ENCODE data around the gene BDKRB1.
"Not testable (repeated sequence)": the region's sequence is repeated elsewhere in the genome, so short reads cannot be mapped to it uniquely, and the experiment has no call there.

Gene BDKRB1

DNA sequence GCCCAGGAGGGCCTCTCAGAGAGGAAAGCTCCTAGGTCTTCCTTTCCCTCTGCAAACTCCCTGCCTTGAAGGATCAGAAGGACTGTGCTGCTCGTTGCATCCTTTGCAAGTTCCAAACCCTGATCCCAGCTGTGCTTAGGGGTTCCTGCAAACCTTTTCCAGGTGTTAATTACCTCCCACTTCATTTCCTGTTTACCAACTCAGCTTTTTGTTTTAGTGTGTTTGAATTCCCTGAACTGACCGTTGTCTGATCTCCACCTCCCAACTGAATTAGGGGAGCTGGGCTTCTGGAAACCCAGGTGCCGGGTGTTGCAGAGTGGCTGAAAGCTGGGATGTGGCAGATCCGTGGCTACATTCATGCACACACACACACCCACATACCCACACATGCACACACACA, 20.6 kb upstream of the BDKRB1 start:
- no peak for DNase-seq

DNA sequence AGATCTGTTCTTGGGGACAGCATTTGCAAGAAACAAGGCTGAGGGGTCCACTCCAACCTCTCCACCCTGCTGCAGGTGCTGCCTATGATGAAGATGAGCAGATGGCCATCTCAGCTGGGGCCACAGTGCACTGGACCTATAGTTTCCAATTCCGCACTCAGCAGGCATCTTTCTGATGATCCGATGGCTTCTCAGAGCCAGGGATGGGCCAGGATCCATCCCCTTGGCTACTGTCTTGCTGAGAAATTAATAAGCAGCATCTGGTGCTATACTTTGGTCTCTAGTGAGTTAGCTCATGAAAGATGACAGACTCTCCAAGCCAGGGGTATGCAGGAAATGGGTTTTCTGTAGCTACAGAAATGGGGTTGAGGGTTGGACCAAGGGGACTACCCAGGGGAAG, 18.4 kb upstream of the BDKRB1 start:
- DNase-seq = no peak

DNA sequence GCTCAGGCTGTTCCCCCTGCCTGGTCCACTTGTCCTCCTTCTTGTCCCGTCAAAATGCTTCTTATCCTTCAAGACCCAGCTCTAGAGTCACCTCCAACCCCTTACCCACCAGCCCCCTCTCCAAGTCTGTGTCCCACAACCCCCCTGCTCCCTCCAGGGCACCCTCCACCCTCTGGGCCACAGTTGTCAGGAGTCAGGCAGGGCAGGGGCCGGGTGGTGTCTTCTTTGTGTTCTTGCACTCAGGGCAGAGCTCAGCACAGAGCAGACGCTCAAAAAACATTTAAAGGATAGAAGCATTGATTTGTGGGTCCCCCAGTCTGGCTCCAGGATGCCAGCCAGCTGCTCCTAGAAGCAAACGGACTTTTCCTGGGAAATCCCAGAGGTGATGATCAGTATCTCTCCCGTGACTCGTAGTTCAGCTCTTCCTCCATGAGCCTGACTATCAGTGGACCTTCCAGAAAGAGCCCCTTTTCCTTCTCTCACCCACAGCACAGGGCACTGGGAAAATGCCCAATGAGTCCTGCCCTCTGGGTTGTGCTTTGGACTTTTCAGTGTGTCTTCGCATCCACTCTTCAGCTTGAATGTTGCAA, 17.2 kb upstream of the BDKRB1 start:
- no peak for DNase-seq

DNA sequence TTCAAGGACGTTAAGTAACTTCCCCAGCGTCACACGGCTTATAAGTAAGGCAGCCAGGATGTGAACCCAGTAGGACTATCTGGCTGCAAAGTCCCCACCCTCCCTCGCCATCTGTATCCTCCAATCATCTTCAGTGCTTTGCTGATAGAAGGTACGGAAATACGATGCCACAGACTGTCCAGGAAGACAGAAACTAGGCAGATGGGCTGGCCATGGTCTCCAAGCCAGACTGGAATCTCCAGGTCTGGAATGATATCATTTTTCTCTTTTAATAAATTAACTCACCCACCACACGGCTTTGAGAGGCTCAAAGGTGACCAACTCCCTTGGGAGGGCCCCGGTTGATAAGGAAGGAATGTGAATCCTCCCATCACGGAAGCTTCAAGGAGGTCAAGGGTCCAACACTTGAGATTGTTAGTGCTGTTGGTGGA, 16.3 kb upstream of the BDKRB1 start:
- no peak for DNase-seq

DNA sequence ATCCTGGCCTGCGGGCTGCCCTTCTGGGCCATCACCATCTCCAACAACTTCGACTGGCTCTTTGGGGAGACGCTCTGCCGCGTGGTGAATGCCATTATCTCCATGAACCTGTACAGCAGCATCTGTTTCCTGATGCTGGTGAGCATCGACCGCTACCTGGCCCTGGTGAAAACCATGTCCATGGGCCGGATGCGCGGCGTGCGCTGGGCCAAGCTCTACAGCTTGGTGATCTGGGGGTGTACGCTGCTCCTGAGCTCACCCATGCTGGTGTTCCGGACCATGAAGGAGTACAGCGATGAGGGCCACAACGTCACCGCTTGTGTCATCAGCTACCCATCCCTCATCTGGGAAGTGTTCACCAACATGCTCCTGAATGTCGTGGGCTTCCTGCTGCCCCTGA, 15.4 kb upstream of the BDKRB1 start:
- no peak for DNase-seq

DNA sequence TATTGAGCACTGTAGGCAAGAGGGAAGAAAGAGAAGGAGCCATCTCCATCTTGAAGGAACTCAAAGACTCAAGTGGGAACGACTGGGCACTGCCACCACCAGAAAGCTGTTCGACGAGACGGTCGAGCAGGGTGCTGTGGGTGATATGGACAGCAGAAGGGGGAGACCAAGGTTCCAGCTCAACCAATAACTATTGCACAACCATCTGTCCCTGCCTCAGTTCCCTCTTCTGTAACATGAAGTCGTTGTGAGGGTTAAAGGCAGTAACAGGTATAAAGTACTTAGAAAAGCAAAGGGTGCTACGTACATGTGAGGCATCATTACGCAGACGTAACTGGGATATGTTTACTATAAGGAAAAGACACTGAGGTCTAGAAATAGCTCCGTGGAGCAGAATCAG, 13.9 kb upstream of the BDKRB1 start:
- DNase-seq = no peak

- DNase-seq = no peak
Observed at GRCh38 chr14:96243785-96244184, 12.2 kb upstream of the BDKRB1 start.

DNA sequence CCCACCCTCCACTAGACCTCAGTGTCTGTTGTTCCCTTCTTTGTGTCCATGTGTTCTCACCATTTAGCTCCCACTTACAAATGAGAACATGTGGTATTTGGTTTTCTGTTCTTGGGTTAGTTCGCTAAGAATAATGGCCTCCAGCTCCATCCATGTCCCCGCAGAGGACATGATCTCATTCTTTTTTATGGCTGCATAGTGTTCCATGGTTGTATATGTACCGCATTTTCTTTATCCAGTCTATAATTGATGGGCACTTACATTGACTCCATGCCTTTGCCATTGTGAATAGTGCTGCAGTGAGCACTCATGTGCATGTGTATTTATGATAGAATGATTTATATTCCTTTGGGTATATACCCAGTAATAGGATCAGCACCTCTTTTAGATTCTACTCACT, 10.9 kb upstream of the BDKRB1 start:
- DNase-seq = not testable (repeated sequence)

DNA sequence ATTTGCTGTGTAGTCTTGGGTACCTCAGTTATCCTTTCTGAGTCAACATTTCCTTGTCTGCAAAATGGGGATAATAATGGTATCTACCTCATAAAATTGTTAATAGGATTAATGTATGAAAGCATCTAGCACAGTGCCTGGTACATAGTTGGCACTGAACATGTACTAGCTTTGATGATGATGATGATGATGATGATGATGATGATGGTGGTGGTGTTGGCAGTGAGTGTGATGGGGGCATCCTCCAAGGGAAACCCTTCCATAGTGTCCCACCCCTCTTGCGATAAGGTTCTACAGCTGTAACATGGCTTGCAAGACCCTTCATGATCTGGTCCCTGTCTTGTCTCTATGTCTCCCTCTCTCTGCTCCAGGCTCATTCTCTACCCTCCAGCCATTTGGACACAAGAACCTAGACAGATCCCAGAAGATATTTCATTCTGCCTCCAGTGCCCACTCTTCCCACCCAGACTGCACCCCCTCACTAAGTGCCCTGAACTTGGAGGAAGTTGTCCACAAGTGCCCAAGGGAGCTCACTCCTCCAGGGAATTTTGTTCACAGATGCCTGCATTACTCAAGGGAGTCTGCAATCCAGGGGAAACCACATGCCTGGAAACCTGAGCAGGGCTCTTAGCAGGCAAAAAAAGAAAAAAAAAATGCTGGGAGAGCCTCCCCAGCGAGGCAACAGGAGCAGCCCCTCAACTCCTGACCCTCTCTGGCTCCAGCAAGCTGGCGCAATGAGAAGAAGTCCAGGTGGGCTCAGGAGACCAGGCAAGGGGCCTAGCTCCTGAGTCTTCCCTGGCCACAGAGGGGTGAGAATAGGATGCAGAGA, 10.1 kb upstream of the BDKRB1 start:
- DNase-seq = peak; percentile 83

GRCh38 chr14:96246539-96246847, 9.5 kb upstream of the BDKRB1 start:
- peak; percentile 94 for DNase-seq

GRCh38 chr14:96247031-96247430, 9.0 kb upstream of the BDKRB1 start:
- no peak for DNase-seq

DNA sequence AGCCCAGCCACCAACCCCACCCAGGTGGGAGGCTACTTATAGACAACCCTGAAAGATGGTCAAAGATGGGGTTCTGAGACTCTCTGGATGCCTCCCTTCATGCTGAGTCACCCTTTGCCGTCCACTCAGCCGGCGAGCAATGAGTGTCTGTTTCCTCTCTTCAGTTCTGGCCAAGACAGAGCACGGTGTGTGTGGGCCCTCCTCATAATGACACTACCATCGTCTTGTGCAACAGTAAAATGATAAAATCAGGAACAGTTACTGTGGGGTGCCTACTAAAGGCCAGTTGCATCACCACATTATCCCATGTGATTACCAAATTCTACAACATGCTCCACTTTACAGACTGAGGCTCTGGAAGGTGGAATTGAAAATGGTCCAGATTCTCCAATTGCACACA, 7.0 kb upstream of the BDKRB1 start:
- peak; percentile 93 for DNase-seq

DNA sequence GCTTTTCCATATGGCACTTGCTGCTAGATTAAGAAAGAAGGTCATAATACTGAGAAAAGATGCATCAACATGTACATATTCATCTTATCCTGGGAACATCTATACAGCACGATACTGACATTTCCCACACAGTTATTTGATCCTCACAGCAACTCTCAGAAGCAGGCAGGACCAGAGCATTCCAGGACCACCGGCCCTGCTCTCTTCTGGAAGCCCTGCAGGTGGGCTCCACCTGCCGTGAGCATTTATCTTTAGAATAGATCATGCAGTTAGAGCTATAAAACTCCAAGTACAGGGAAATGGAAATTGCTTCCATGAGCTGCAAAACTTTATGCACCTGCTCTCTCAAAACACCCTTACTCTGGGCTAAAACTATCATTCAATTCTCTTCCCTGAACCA, 5.5 kb upstream of the BDKRB1 start:
- DNase-seq = no peak

DNA sequence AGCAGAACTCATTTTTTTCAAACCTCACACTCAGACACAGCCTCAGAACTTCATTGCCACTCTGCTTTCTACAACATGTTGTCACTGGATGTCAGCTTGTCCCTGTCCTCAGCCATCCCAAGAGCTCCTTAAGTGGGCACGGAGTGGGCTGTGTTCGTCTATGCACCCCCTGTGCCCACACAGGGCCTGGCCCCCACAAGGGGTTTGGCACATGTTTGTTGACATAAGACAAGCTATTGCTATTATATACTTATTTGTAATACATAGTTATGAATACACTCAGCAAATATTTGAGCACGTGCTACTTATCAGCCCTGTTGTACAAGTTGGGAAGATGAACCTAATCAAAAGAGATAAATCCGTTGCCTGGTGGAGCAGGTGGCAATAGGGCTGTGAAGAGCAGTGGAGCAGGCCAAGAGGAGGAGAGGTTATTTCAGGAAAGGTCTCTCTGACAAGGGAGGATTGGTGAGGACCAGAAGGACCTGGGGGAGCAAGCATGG, 4.3 kb upstream of the BDKRB1 start:
- DNase-seq = no peak

- DNase-seq = peak; percentile 76
Observed at GRCh38 chr14:96252323-96252998, 3.5 kb upstream of the BDKRB1 start.

DNA sequence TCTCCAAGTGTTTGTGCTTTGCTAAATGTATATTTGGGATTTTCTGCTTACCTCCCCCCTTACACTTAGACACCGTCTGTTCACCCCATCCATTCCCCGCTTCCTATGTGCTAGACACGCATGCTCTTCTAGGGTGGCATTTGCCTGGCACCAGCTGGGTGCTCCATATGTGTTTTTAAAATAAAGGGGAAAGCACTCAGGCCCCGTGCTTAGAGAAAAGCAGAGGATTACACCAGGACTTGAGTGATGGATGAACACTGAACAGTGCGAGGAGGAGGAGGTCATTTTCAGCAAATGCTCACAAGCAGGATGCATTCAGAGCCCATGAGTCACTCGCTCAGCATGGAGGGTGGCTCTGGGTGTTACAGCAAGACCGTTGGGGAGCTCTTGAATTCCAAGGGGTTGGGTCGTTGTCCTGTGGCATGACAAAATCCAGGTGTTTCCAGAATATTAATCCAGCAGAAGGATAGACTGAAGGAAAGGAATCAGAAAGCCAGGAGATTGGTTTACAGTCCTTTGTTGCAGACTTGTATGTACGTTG, 2.9 kb upstream of the BDKRB1 start:
- peak; percentile 96 for DNase-seq

DNA sequence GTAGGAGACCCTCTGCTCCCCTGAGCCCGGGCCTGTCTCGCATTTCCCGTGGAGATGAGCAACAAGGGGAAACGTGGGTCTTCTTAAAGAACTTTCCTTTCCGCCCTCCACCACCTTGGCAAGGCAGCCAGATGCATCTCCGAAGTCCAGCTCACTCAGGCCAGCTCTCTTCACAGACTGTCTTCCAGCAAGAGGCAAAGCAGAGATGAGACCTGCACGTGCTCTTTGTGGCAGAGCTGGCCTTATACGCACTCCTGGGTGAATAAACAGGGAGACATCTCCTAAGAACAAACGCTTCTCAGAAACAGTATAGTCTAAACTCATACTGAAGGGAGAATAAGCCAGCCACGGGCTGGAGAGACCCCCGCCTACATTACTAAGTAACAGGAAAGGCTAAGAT, 1.3 kb upstream of the BDKRB1 start:
- DNase-seq = no peak

GRCh38 chr14:96256407-96256806, 397 bp downstream of the BDKRB1 start:
- DNase-seq = peak; percentile 55

DNA sequence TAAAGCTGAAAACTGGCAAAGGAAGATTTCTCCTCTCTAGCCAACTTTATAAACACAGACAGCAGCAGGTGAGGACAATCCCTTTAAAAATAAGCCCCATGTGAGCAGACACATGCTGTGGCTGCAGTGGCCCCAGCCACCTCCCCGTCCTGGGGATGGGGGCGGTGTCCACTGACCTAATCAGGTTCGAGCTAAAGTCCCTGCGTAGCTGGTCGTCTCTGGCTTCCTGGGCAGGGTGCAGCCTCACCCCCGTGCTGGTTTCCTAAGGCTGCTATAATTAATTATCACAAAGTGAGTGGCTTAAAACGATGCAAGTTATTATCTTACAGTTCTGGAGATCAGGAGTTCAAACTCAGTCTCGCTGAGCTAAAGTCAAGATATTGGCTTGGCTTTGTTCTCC, 1.0 kb downstream of the BDKRB1 start:
- DNase-seq = no peak

DNA sequence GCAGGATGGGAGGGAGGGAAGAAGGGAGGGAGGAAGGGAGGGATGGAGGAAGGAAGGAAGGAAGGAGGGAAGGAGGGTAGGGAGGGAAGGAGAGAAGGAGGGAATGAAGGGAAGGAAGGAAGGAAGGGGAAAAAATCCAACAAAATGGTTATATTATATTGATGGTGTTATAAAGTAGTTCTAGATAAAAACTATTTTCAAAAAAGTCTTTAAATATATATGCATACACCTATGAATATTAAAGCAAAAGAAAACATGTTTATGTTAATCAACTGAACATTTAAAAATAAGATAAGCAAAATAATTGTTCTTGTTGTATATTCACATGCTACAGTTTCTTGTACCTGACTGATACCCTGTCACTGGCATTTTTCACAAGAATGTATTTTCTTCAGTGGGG, 1.9 kb downstream of the BDKRB1 start:
- no peak for DNase-seq

DNA sequence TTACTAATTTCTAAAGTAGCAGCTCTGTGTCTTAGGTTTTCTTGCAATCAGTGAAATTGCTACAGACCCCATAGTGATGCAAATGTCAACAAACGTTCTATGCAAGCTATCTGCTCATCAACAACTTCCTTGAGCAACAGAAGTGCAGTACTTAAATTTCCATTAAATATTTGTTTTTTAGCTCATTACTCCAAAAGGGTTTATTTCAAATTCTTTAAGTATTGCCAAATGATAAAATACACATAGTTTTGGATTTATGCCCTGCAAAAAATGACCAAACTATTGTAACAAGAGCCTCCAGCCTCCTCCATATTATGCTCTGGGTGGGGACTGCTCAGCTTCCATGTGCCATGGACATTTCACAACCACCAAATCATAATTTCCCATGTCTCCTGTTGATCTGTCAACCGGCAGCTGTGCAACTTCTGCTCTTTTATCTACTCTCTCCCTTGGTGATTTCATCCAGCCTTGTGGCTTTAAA, 4.4 kb downstream of the BDKRB1 start:
- peak; percentile 90 for DNase-seq

- no peak for DNase-seq
Observed at GRCh38 chr14:96261053-96261452, 5.0 kb downstream of the BDKRB1 start.

DNA sequence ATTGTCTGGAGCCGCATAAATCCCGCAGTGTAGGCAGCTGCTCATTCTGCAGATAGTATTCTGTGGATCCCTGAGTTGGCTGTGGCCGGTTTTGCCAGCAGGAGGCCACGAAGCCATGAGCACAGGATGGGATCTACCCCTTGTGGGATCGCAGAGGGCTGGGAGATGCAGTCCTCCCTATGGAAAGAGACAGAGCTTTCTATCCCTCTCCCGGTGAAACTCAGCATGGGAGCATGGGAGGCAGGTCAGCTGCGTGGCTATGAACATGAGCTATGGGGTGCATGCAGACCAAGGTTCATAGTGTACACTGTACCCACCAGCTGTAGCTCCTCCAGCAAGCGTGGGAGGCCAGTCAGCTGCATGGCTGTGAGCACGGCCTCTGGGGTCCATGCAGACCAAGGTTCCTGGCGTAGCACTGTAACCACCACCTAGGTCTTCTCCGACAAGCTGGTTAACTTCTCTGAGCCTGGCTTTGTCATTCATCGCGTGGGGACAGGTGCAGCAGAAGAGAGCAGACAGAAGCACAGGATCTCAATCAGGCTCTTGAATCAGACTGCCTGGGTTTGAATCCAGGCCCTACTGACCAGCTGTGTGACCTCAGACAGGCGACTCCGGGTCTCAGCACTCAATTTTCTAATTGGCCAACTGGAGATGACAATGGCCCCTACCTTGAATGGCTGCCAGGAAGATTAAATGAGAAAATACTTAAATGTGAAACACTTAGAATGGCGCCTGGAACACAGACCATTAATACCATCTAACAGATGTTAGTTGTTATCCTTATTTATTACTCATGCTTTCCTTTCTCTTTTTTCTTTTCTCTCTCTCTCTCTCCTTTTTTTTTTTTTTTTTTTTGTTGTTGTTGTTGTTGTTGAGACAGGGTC, 6.0 kb downstream of the BDKRB1 start:
- DNase-seq = peak; percentile 37

All from fibroblast of skin of right quadriceps (primary cell).